Activated CD4-positive, alpha-beta memory T cell treated with anti-CD3 and anti-CD28 coated beads, Interleukin-2, amount 10 ng/mL, durations not matched to agents 7 days and 5 days (primary cell): ENCODE results near the gene ANKRD33B. TPM values are rescaled to one million over a fixed set of nuclear protein-coding genes. Genes with fewer than 3 reads are reported as not detected.
A peak's percentile ranks its signal among the peaks of the same experiment; 100 is the strongest.

Source experiments
- CTCF ChIA-PET: fragments of 350-600 bp; sonication (Branson Sonifier 250); formaldehyde crosslinking; loops from one replicate; lab custom pipeline; 2021; ENCODE audit warnings: antibody characterized with exemption, inconsistent platforms; lab: Charles Lee
- POLR2A ChIA-PET: fragments of 350-600 bp; sonication (Branson Sonifier 250); formaldehyde crosslinking; loops from one replicate; lab custom pipeline; 2021; ENCODE audit warnings: antibody characterized with exemption; lab: Charles Lee
- DNase-seq: peaks from one replicate; pipeline ENCODE4 v3.0.0-alpha.2; 2020
- H3K27ac Mint-ChIP-seq: one replicate; pipeline ENCODE4 v1.8.0; 2021; ENCODE audit warnings: mild to moderate bottlenecking, mixed read lengths
- H3K27me3 Mint-ChIP-seq: one replicate; pipeline ENCODE4 v1.8.0; 2021; ENCODE audit warnings: mixed read lengths
- H3K36me3 Mint-ChIP-seq: one replicate; pipeline ENCODE4 v1.8.0; 2021; ENCODE audit warnings: low read depth, mixed read lengths
- H3K4me1 Mint-ChIP-seq: one replicate; pipeline ENCODE4 v1.8.0; 2021; ENCODE audit warnings: mixed read lengths
- H3K4me3 Mint-ChIP-seq: one replicate; pipeline ENCODE4 v1.8.0; 2021; ENCODE audit warnings: mild to moderate bottlenecking, mixed read lengths
- H3K9me3 Mint-ChIP-seq: one replicate; pipeline ENCODE4 v1.8.0; 2021; ENCODE audit warnings: mixed read lengths
- total RNA-seq, 2 experiments: library from RNA; stranded (reverse); gene quantifications; one replicate each; pipeline ENCODE4 v1.2.3, GENCODE V29; 2021

ANKRD33B gene
- total RNA-seq, 2 experiments from 2014 or later = 9.5 to 9.9 TPM

DNA sequence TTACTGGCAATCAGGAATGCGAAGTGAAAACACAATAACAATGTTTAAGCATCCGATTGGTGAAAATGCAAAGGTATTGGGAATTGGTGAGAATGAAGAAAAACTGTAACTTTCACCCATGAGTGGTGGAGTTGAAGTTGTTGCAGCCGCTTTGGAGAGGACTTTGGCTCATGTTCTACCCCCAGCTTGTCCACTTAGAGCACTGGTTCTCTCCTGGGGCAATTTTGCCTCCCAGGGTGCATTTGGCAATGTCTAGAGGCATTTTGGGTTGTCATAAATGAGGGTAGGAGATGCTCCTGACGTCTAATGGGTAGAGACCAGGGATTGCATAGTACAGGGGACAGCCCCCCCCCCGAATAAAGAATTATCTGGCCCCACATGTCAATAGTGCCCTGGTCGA is 46.2 kb downstream of the ANKRD33B start:
- ChIA-PET POLR2A (no interaction called here), CTCF (interaction anchor here (5.1 kb wide), 1 partner anchor 18 kb away, joined by 23 read pairs; no protein-coding TSS in a partner anchor)
- no peaks in the 10 kb centered on the region for H3K27me3 Mint-ChIP-seq
- peaks cover 14% of the 10 kb centered on the region for H3K4me1 Mint-ChIP-seq
- H3K27ac Mint-ChIP-seq = no peak overlapping the region
- no peak overlapping the region for H3K4me3 Mint-ChIP-seq
- H3K9me3 Mint-ChIP-seq = no peaks in the 10 kb centered on the region
- no peaks in the 10 kb centered on the region for H3K36me3 Mint-ChIP-seq
- DNase-seq = no peak

- Mint-ChIP-seq H3K36me3 (no peaks in the 10 kb centered on the region), H3K27me3 (no peaks in the 10 kb centered on the region), H3K27ac (no peak overlapping the region), H3K4me3 (no peak overlapping the region), H3K9me3 (no peaks in the 10 kb centered on the region), H3K4me1 (peaks cover 13% of the 10 kb centered on the region)
- POLR2A ChIA-PET = no interaction called here
- no peak for DNase-seq
- CTCF ChIA-PET = no interaction called here
These were observed 47.4 kb downstream of the ANKRD33B start for GRCh38 chr5:10611290-10611689.

DNA sequence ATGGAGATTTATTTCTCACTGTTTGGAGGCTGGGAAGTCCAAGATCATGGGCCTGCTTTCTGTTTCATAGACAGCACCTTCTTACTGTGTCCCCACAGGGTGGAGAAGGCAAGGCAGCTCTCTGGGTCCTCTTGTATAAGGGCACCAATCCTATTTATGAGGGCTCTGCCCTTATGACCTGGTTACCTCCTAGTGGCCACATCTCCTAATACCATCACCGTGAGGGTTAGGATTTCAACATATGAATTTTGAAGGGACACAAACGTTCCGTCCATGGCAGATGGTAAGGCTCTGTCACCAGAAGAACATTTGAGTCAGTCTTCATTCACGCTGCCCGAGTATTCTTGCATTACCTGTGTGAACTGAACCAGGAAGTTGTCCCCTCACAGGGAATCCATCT is 48.4 kb downstream of the ANKRD33B start:
- no peaks in the 10 kb centered on the region for H3K9me3 Mint-ChIP-seq
- DNase-seq = no peak
- H3K4me1 Mint-ChIP-seq = peaks cover 11% of the 10 kb centered on the region
- no peaks in the 10 kb centered on the region for H3K36me3 Mint-ChIP-seq
- CTCF ChIA-PET = no interaction called here
- POLR2A ChIA-PET = no interaction called here
- H3K27ac Mint-ChIP-seq = no peak overlapping the region
- H3K4me3 Mint-ChIP-seq = no peak overlapping the region
- H3K27me3 Mint-ChIP-seq = no peaks in the 10 kb centered on the region

DNA sequence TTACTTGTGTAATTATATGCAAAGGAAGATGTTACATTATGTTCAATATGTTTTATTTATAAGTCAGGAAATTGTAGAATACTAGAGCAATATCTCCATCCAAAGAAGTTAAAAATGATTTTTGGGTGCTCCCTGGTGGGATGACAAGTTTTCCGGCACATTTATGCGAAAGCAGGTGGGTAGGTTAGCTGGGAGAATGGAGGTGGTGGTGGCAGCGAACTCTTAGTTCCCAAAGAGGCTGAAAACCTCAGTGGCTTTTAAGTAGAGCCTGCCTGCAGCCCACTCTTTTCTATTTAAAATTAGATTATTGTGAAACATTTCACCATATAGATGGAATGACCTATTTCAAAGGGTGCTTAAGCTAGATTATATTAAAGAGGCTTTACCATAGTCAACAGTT is 51.8 kb downstream of the ANKRD33B start:
- Mint-ChIP-seq H3K4me1 (peaks cover 8% of the 10 kb centered on the region), H3K4me3 (no peak overlapping the region), H3K27me3 (no peaks in the 10 kb centered on the region), H3K27ac (no peak overlapping the region), H3K9me3 (no peaks in the 10 kb centered on the region), H3K36me3 (peaks cover 20% of the 10 kb centered on the region)
- CTCF ChIA-PET = interaction anchor here (2.3 kb wide), 1 partner anchor 13 kb away, joined by 9 read pairs; no protein-coding TSS in a partner anchor
- POLR2A ChIA-PET = no interaction called here
- DNase-seq = no peak

- Mint-ChIP-seq H3K27me3 (no peaks in the 10 kb centered on the region), H3K4me1 (peaks cover 9% of the 10 kb centered on the region), H3K27ac (no peak overlapping the region), H3K4me3 (no peak overlapping the region), H3K9me3 (no peaks in the 10 kb centered on the region), H3K36me3 (peaks cover 23% of the 10 kb centered on the region)
- DNase-seq = no peak
- CTCF ChIA-PET = interaction anchor here (1.2 kb wide), 1 partner anchor 11 kb away, joined by 3 read pairs; no protein-coding TSS in a partner anchor
- POLR2A ChIA-PET = interaction anchor here (1.0 kb wide), 1 partner anchor 9 kb away, joined by 3 read pairs; no protein-coding TSS in a partner anchor
These were observed 53.2 kb downstream of the ANKRD33B start for GRCh38 chr5:10617103-10617502.

DNA sequence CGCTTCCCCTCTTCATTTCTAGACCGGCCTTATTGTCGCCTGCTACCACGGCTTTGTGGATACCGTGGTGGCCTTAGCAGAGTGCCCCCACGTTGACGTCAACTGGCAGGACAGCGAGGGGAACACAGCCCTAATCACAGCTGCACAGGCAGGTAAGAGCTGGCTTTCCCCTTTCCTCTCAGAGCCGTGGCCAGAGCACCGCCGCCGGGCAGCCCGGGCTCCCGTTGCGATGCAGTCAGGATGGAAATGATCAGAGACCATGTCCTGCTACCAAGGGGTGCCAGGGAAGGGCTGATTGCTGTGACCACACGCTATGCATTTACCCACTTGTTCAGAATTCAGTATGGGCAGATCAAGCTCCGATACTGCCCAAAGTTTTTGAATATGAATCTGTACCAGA is 54.4 kb downstream of the ANKRD33B start:
- ChIA-PET POLR2A (interaction anchor here (1.2 kb wide), 1 partner anchor 9 kb away, joined by 3 read pairs; no protein-coding TSS in a partner anchor), CTCF (interaction anchor here (2.3 kb wide), 1 partner anchor 10 kb away, joined by 8 read pairs; no protein-coding TSS in a partner anchor)
- peaks cover 10% of the 10 kb centered on the region for H3K4me1 Mint-ChIP-seq
- no peak overlapping the region for H3K4me3 Mint-ChIP-seq
- H3K36me3 Mint-ChIP-seq = peaks cover 23% of the 10 kb centered on the region
- no peak overlapping the region for H3K27ac Mint-ChIP-seq
- no peak for DNase-seq
- H3K27me3 Mint-ChIP-seq = no peaks in the 10 kb centered on the region
- no peaks in the 10 kb centered on the region for H3K9me3 Mint-ChIP-seq

DNA sequence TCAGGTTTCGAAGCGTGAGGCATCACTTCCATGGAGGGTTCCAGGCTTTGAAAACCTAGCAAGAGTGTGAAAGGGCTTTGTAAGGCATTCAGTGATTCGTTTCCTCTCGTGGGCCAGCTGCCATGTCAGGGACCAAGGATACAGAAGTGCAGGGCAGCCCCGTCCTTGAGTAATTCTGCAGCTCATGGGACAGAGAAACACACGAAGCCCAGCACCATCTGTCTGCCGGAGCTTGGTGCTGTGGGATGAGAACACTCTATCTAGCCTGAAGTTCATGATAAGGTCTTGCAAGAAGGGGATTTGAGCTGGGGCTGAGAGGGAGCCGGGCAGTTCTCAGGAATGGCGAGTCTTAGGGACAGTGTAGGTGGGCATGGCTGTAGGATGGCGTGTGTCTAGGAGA is 55.8 kb downstream of the ANKRD33B start:
- H3K36me3 Mint-ChIP-seq = peaks cover 23% of the 10 kb centered on the region
- DNase-seq = no peak
- H3K27ac Mint-ChIP-seq = no peak overlapping the region
- H3K4me3 Mint-ChIP-seq = no peak overlapping the region
- H3K4me1 Mint-ChIP-seq = peaks cover 10% of the 10 kb centered on the region
- no peaks in the 10 kb centered on the region for H3K27me3 Mint-ChIP-seq
- CTCF ChIA-PET = interaction anchor here (1.3 to 2.5 kb wide), 3 partner anchors 8 to 167 kb away, joined by 3 to 12 read pairs (median 8); no protein-coding TSS in a partner anchor
- POLR2A ChIA-PET = interaction anchor here (1.2 kb wide), 1 partner anchor 8 kb away, joined by 3 read pairs; no protein-coding TSS in a partner anchor
- no peaks in the 10 kb centered on the region for H3K9me3 Mint-ChIP-seq

- Mint-ChIP-seq H3K4me3 (no peak overlapping the region), H3K27ac (no peak overlapping the region), H3K36me3 (peaks cover 25% of the 10 kb centered on the region), H3K9me3 (no peaks in the 10 kb centered on the region), H3K27me3 (no peaks in the 10 kb centered on the region), H3K4me1 (peaks cover 10% of the 10 kb centered on the region)
- POLR2A ChIA-PET = interaction anchor here (0.7 kb wide), 1 partner anchor 24 kb away, joined by 3 read pairs; no protein-coding TSS in a partner anchor
- CTCF ChIA-PET = interaction anchor here (1.3 to 2.5 kb wide), 4 partner anchors 8 to 167 kb away, joined by 3 to 12 read pairs (median 6); no protein-coding TSS in a partner anchor
- no peak for DNase-seq
These were observed 56.5 kb downstream of the ANKRD33B start for GRCh38 chr5:10620346-10620745.

DNA sequence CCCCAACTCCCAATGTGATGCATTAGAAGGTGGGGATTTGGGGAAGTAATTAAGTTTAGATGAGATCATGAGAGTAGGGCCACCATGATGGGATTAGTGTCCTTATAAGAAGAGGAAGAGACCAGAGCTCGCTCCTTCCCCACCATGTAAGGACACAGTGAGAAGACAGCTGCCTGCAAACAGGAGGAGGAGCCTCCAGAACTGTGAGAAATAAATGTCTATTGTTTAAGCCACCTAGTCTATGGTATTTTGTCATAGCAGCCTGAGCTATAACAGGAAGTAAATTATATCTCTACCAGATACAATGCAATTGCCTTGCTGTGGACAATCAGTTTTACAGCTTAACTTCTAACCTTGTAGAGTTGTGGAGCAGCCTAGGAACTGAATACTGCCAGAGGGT is 58.0 kb downstream of the ANKRD33B start:
- H3K36me3 Mint-ChIP-seq = peaks cover 26% of the 10 kb centered on the region
- no peak overlapping the region for H3K4me3 Mint-ChIP-seq
- DNase-seq = no peak
- peak overlapping the region; percentile 61 for H3K27ac Mint-ChIP-seq
- peaks cover 17% of the 10 kb centered on the region for H3K4me1 Mint-ChIP-seq
- H3K9me3 Mint-ChIP-seq = no peaks in the 10 kb centered on the region
- ChIA-PET CTCF (interaction anchor here (1.7 to 2.5 kb wide), 2 partner anchors 8 to 169 kb away, joined by 3 to 12 read pairs; no protein-coding TSS in a partner anchor), POLR2A (interaction anchor here (0.9 kb wide), 1 partner anchor 21 kb away, joined by 3 read pairs; no protein-coding TSS in a partner anchor)
- no peaks in the 10 kb centered on the region for H3K27me3 Mint-ChIP-seq

DNA sequence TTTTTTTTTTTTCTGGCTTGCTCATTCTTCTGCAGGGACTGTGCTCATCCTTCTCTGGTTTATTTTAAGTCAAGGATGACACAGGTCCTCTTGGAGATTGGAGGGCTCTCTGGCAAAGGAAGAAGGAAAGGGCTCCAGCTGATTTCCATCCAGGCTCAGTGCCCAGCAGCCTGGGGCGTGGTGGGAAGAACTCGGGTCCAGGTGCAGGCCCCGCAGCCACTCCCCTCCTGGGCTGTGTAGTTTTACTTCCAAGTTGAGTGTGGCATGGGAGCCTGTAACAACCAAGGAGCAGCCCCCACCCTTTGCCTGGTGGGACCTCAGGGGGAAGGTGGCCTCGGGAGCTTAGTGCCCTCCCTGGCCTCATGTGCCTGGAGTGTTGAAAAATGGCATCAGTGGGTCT is 58.9 kb downstream of the ANKRD33B start:
- H3K9me3 Mint-ChIP-seq = no peaks in the 10 kb centered on the region
- peaks cover 22% of the 10 kb centered on the region for H3K36me3 Mint-ChIP-seq
- ChIA-PET CTCF (interaction anchor here (1.7 kb wide), 1 partner anchor 9 kb away, joined by 3 read pairs; no protein-coding TSS in a partner anchor), POLR2A (no interaction called here)
- H3K27ac Mint-ChIP-seq = no peak overlapping the region
- H3K4me1 Mint-ChIP-seq = peaks cover 23% of the 10 kb centered on the region
- DNase-seq = no peak
- H3K27me3 Mint-ChIP-seq = no peaks in the 10 kb centered on the region
- no peak overlapping the region for H3K4me3 Mint-ChIP-seq

DNA sequence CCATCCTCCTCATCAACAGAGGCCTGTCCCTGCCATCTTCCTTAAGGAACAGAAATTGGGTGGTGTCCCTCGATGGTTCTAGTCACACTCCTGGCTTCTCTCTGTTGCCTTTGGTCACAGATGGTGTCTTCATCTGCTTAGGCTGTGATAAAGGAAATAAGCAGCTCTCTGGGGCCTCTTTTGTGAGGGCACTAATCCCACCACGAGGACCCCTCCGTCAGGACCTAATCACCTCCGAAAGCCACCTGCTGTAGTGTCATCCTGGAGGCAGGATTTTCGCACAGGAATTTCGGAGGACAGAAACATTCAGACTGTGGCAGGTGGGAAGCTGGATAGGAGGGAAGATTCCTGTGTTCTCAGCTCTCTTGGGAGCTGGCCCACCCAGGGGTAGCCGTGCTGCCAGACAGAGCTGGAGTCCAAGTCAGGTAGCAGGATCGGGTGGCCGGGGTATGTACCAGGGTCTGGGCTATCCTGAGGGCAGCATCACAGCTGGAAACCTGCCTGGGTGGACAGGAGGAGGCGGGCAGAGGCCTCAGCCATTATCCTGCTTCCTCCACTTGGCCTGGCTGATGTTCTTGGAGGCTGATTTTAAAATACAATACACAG is 59.5 kb downstream of the ANKRD33B start:
- H3K4me3 Mint-ChIP-seq = no peak overlapping the region
- ChIA-PET POLR2A (no interaction called here), CTCF (interaction anchor here (1.0 kb wide), 1 partner anchor 134 kb away, joined by 3 read pairs; no protein-coding TSS in a partner anchor)
- no peaks in the 10 kb centered on the region for H3K9me3 Mint-ChIP-seq
- H3K4me1 Mint-ChIP-seq = peaks cover 25% of the 10 kb centered on the region
- H3K27ac Mint-ChIP-seq = no peak overlapping the region
- peaks cover 18% of the 10 kb centered on the region for H3K36me3 Mint-ChIP-seq
- H3K27me3 Mint-ChIP-seq = no peaks in the 10 kb centered on the region
- no peak for DNase-seq

DNA sequence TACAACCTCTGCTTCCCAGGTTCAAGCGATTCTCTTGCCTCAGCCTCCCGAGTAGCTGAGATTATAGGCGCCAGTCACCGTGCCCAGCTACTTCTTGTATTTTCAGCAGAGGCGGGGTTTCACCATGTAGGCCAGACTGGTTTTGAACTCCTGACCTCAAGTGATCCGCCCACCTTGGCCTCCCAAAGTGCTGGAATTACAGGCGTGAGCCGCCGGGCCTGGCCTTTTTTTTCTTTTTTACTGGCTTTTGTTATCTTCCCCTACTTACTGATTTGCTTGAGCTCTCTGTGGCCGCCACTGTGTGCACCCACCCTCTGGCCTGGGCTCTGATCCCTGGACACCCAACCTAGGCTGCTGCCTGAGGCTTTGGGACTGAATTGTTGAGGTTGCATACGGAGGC is 60.3 kb downstream of the ANKRD33B start:
- ChIA-PET POLR2A (no interaction called here), CTCF (interaction anchor here (1.0 kb wide), 1 partner anchor 134 kb away, joined by 3 read pairs; no protein-coding TSS in a partner anchor)
- Mint-ChIP-seq H3K27me3 (no peaks in the 10 kb centered on the region), H3K36me3 (peaks cover 14% of the 10 kb centered on the region), H3K4me3 (no peak overlapping the region), H3K9me3 (no peaks in the 10 kb centered on the region), H3K4me1 (peaks cover 32% of the 10 kb centered on the region), H3K27ac (no peak overlapping the region)
- no peak for DNase-seq

- no peaks in the 10 kb centered on the region for H3K9me3 Mint-ChIP-seq
These were observed 60.8 kb downstream of the ANKRD33B start for GRCh38 chr5:10624679-10625078.

More at GRCh38 chr5:10624679-10625078, 60.8 kb downstream of the ANKRD33B start:
- Mint-ChIP-seq H3K27ac (no peak overlapping the region), H3K4me1 (peaks cover 37% of the 10 kb centered on the region), H3K27me3 (no peaks in the 10 kb centered on the region), H3K4me3 (no peak overlapping the region), H3K36me3 (peaks cover 14% of the 10 kb centered on the region)
- ChIA-PET CTCF (no interaction called here), POLR2A (no interaction called here)
- no peak for DNase-seq
